MM.1S (cell line): ENCODE results near the gene USP5.

ENCODE experiments used
- DNase-seq: peaks from one replicate; pipeline ENCODE4 v3.0.0-alpha.2; 2015
- H2AFZ ChIP-seq: fragments of 300-600 bp; sonication (generic); 2 replicates; pipeline ENCODE4 v1.6.0; 2016; ENCODE audit warnings: antibody characterized with exemption, low read length
- H3F3A ChIP-seq: fragments of 300-600 bp; sonication (generic); 2 replicates; pipeline ENCODE4 v1.6.1; 2016; ENCODE audit warnings: mild to moderate bottlenecking, antibody characterized with exemption, low read length, moderate library complexity, mixed read lengths; ENCODE audit not compliant: insufficient read depth
- H3K27ac ChIP-seq: fragments of 300-600 bp; sonication (generic); 2 replicates; pipeline ENCODE4 v1.5.1; 2016; ENCODE audit warnings: mild to moderate bottlenecking, low read length
- H3K27me3 ChIP-seq: fragments of 300-600 bp; sonication (generic); replicated peaks from 2 replicates; pipeline ENCODE4 v1.6.0; 2016; ENCODE audit warnings: low read length; ENCODE audit not compliant: insufficient read depth
- H3K36me3 ChIP-seq: fragments of 300-600 bp; sonication (generic); replicated peaks from 2 replicates; pipeline ENCODE4 v1.6.1; 2016; ENCODE audit warnings: mild to moderate bottlenecking, low read length, mixed read lengths; ENCODE audit not compliant: insufficient read depth
- H3K4me1 ChIP-seq: fragments of 300-600 bp; sonication (generic); 2 replicates; pipeline ENCODE4 v1.6.1; 2016; ENCODE audit warnings: low read length, mixed read lengths
- H3K4me2 ChIP-seq: fragments of 300-600 bp; sonication (generic); 2 replicates; pipeline ENCODE4 v1.6.0; 2016; ENCODE audit warnings: low read depth, low read length
- H3K4me3 ChIP-seq: fragments of 300-600 bp; sonication (generic); 2 replicates; pipeline ENCODE4 v1.5.1; 2016; ENCODE audit warnings: low read length, mixed read lengths
- H3K79me2 ChIP-seq: fragments of 300-600 bp; sonication (generic); 2 replicates; pipeline ENCODE4 v1.6.1; 2016; ENCODE audit warnings: mixed run types, low read length, mixed read lengths
- H3K9ac ChIP-seq: fragments of 300-600 bp; sonication (generic); 2 replicates; pipeline ENCODE4 v1.6.1; 2016; ENCODE audit warnings: low read length, mixed read lengths
- H3K9me2 ChIP-seq: fragments of 300-600 bp; sonication (generic); replicated peaks from 2 replicates; pipeline ENCODE4 v1.6.1; 2016; ENCODE audit warnings: mild to moderate bottlenecking, low read length, mixed read lengths; ENCODE audit not compliant: insufficient read depth
- H3K9me3 ChIP-seq: fragments of 300-600 bp; sonication (generic); replicated peaks from 2 replicates; pipeline ENCODE4 v1.6.1; 2016; ENCODE audit warnings: mild to moderate bottlenecking, low read length, mixed read lengths; ENCODE audit not compliant: insufficient read depth
- H4K20me1 ChIP-seq: fragments of 300-600 bp; sonication (generic); 2 replicates; pipeline ENCODE4 v1.6.1; 2016; ENCODE audit warnings: mild to moderate bottlenecking, low read length, moderate library complexity, mixed read lengths; ENCODE audit not compliant: insufficient read depth
- CTCF ChIP-seq: fragments of 300-600 bp; sonication (generic); IDR thresholded peaks from 2 replicates; pipeline ENCODE4 v1.5.1; 2016; ENCODE audit warnings: antibody characterized with exemption, low read length, mixed read lengths
- EZH2 ChIP-seq: fragments of 300-600 bp; sonication (generic); optimal IDR thresholded peaks from 2 replicates; pipeline ENCODE3; 2017; ENCODE audit warnings: low read depth, mild to moderate bottlenecking, antibody characterized with exemption, low read length, mixed read lengths
- EZH2phosphoT487 ChIP-seq: fragments of 300-600 bp; sonication (generic); IDR thresholded peaks from 2 replicates; pipeline ENCODE4 v1.6.1; 2018; ENCODE audit warnings: antibody characterized with exemption, low read length

USP5 gene

GRCh38 chr12:6852651-6853354 lies 853 bp downstream of the USP5 start:
- Histone ChIP-seq H2AFZ (no peak overlapping the region), H3K79me2 (peaks cover 60% of the 10 kb centered on the region)

GRCh38 chr12:6853626-6854025 lies 1.7 kb downstream of the USP5 start:
- H3K9ac ChIP-seq: peak overlapping the region; percentile 52
- DNase-seq: no peak
- H3K4me2 ChIP-seq: peak overlapping the region; percentile 89
- peaks cover 12% of the 10 kb centered on the region for H3K36me3 ChIP-seq
- H2AFZ ChIP-seq: no peak overlapping the region
- TF ChIP-seq EZH2phosphoT487 (no peak), EZH2 (no peak), CTCF (no peak)
- no peaks in the 10 kb centered on the region for H3K27me3 ChIP-seq
- peak overlapping the region; percentile 42; the same call in 1 of the 2 replicates for H3K27ac ChIP-seq
- peaks cover 10% of the 10 kb centered on the region for H3F3A ChIP-seq
- H3K4me3 ChIP-seq: peak overlapping the region; percentile 87
- no peaks in the 10 kb centered on the region for H4K20me1 ChIP-seq
- H3K79me2 ChIP-seq: peaks cover 60% of the 10 kb centered on the region
- H3K9me2 ChIP-seq: no peaks in the 10 kb centered on the region
- H3K9me3 ChIP-seq: no peaks in the 10 kb centered on the region
- H3K4me1 ChIP-seq: peaks cover 28% of the 10 kb centered on the region

More at GRCh38 chr12:6852651-6853354, 853 bp downstream of the USP5 start:
- H4K20me1 ChIP-seq: no peaks in the 10 kb centered on the region
- DNase-seq: peak; percentile 63
- H3K9me3 ChIP-seq: no peaks in the 10 kb centered on the region
- H3K27me3 ChIP-seq: no peaks in the 10 kb centered on the region
- peak overlapping the region; percentile 89 for H3K4me2 ChIP-seq
- H3K4me3 ChIP-seq: peak overlapping the region; percentile 87
- H3K36me3 ChIP-seq: peaks cover 6% of the 10 kb centered on the region
- no peaks in the 10 kb centered on the region for H3K9me2 ChIP-seq
- peak overlapping the region; percentile 52 for H3K9ac ChIP-seq
- TF ChIP-seq EZH2: no peak
- TF ChIP-seq CTCF: no peak
- peaks cover 10% of the 10 kb centered on the region for H3F3A ChIP-seq
- H3K27ac ChIP-seq: peak overlapping the region; percentile 42; the same call in 1 of the 2 replicates
- peaks cover 28% of the 10 kb centered on the region for H3K4me1 ChIP-seq

DNA sequence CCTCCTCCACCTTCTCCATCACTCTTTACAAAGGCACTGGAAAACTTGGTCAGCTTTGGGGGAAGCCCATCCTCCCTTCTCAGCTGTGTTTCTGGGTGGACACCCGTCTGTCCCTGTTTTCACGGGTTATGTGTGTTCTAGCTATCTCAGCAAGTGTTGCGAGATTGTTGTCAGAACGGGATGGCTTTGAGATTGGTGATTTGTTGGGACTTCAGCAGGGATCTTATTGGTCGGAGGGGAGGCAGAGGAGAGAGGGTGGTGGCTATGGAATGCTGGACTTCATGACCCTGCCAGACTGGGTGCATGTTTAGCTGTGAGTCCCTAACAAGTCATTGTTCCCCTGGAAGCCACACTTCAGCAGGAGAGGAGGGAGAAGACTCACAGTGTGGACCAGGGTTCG lies 2.1 kb downstream of the USP5 start:
- Histone ChIP-seq H3F3A (peaks cover 10% of the 10 kb centered on the region), H3K27ac (no peak overlapping the region), H2AFZ (no peak overlapping the region), H3K9me2 (no peaks in the 10 kb centered on the region), H3K4me2 (peak overlapping the region; percentile 89; the same call in 1 of the 2 replicates), H3K9ac (peak overlapping the region; percentile 52; the same call in 1 of the 2 replicates), H4K20me1 (no peaks in the 10 kb centered on the region), H3K4me3 (no peak overlapping the region), H3K36me3 (peaks cover 12% of the 10 kb centered on the region), H3K9me3 (no peaks in the 10 kb centered on the region), H3K27me3 (no peaks in the 10 kb centered on the region), H3K4me1 (peaks cover 27% of the 10 kb centered on the region), H3K79me2 (peaks cover 57% of the 10 kb centered on the region)
- no peak for DNase-seq
- TF ChIP-seq CTCF (no peak), EZH2phosphoT487 (no peak), EZH2 (no peak)
